ACHN (cell line): ENCODE measurements around the gene NRDE2.
A peak's percentile ranks its signal among the peaks of the same experiment; 100 is the strongest.

Source experiments
- DNase-seq: peaks from one replicate; pipeline ENCODE4 v3.0.0-alpha.2; 2015
- in situ Hi-C: cut with HindIII; loops from 2 replicates; pipeline ENCODE4 v1.10.0; 2017; ENCODE audit warnings: low sequenced_read_pairs, low pct_ligation_motif_present, low pct_unique_long_range_greater_than_20kb

The NRDE2 gene

DNA sequence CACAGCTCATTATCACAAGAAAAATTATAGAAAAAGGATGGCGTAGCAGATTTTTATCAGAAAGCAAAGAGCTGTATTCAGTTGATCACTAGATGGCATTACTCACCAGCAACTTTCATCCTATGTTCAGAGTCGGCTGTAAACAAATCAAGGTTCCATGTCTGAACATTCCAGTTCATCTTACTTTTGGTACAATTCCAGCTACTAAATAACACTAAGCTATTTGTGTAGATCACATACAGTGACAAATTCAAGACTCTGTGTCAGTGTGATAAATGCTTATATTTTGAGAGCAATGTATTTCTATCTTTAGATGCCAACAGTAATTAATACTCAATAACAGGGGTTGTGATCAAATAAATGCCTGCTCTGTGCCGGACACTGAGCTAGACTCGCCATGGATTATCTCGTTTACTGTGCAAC is 30.1 kb downstream of the NRDE2 start:
- peak; percentile 24 for DNase-seq
- in situ Hi-C loops: no loop called here

DNA sequence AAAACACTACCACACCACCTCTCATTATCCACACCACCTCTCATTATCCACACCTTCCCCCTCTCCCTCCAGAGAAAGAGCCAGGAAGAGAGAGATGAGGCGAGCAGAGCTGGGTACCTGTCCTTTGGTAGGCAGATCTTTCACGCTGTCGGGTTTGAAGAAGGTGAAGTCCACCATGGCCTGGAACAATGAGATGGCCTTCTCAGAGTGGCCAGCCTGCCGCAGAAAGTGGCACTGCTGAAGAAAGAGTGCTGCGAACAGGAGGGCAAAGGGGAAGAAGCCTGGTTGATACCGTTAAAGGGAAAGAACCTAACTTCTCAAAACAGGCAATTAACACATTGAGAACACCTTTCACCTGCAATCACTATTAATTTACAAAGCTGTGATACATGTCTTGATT is 30.6 kb downstream of the NRDE2 start:
- in situ Hi-C loops: no loop called here
- DNase-seq: no peak

DNA sequence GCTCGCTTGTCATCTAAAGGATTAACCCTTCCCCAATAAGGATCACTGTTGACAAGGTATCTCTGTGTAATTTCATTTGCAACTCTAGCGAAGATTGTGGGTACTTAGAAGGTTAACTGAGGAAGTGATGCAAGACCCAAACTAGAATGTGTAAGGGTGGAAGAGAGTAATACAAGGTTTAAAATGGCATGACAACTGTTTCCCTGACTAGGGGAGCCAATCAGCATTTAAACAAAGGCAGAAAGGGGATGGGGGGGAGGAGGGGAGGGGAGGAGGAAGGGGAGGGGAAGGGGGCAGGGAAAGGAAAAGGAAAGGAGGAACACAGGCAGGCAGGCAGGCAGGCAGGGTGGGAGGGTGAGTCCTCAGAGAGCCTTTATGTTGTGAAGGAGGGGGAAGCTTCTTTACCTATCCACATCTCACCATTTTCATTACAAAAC is 31.1 kb downstream of the NRDE2 start:
- in situ Hi-C loops: no loop called here
- DNase-seq: no peak

DNA sequence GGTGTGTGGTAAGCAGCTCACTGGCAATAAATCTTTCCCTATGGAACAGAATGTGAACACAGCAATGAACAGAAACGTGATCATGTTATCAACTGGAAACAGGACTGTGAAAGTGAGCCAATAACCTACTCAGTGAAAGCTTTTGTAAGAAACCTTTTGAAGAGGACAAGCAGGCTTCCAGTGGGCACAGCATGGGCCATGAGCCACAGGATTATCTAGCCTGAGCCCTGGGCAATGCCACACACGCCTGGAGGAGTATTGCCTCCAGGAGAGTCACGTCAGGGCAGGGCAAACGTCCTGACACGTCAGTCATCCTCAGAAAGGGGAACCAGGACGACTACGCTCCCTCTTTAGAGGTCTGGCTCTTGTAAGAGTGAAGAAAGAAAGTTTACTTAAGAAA is 32.3 kb downstream of the NRDE2 start:
- in situ Hi-C loops: no loop called here
- no peak for DNase-seq

DNA sequence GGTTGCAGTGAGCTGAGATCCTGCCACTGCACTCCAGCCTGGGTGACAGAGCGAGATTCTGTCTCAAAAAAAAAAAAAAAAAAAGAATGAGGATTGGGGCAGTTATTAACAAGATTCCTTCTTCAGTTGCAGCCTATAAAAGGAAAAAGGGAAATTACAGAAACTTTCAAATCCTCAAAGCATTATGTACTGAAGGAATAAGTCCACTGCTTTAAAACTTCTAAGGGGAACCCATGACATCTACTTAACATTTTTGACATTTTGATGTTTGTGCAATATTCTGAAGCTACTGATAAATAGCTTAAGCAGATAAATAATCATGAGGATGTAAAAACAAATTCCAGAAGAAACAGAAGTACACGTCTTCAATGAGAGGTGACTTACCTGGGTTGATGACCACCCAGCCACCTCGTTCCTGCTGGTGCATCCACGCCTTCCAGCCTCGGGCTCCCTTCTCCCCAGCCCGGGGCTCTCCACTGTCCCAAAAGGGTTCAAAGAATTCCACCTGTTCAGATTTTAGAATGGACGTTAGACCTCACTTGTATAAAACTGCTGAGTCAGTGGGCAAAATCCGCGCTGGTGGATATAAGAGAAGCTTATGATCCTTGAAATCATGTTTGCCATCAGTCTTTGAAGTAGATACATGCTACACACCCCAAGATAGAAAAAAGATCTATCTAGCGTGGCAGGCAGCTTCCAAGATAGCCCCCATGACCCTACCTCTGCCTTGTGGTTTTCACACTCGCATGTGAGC is 33.7 kb downstream of the NRDE2 start:
- in situ Hi-C loops: no loop called here
- DNase-seq: no peak

DNA sequence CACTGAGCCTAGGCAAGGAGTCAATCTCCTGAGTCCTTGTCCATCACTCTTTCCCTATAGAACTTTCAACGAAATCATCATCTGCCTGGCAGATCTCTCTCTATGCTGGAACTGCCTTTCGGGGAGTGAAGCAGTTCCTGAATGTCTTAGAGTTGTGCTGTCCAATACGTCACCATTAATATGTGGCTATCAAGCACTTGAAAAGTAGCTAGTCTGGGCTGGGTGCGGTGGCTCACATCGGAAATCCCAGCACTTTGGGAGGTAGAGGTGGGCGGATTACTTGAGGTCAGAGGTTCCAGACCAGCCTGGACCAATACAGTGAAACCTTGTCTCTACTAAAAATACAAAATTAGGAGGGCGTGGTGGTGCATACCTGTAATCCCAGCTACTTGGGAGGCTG is 35.1 kb downstream of the NRDE2 start:
- no peak for DNase-seq
- in situ Hi-C loops: no loop called here

DNA sequence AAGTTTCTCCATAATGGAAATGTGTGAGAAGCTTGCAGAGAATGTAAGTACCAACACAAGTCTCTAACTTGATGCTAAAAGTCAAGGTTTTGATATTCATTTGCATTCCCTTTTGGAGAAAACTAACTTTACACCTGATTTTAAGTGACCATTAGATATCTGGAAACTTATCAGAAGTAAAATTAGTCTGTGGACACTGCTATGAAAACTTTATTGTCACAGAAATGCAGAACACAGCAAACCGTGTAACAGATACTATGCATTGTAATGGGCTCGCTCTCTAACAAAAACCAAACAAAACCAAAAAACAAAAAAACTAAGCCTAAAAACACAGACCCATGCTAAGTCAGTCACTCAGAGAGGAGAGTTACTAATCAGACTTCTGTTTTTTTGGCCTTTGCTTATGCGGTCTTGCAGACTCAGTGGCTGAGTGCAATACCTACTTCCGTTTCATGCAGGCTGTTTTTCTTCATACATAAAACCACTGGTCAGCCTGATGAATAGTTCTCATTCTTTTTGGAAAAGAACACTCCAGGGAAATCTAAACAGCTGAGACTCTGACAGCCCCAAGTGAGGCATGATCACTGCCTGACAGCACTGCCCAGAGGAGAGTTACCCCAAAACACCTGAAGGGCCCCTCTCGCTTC is 35.7 kb downstream of the NRDE2 start:
- in situ Hi-C loops: no loop called here
- no peak for DNase-seq

DNA sequence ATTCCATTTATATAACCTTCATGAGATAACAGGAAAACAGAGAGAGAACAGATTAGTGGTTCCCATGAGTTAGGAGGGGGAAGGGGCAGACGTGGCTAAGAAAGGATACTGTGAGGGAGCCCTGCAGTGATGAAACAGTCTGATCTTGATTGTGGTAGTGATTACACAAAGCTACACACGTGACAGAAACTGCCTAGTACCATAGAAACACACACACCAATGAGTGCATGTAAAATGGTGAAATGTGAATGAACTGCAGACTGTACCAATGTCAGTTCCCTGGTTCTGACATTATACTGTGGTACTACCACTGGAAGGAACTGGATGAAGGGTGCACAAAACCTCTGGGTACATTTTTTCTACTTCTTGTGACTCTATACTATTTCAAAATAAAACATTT is 36.9 kb downstream of the NRDE2 start:
- in situ Hi-C loops: no loop called here
- no peak for DNase-seq

DNA sequence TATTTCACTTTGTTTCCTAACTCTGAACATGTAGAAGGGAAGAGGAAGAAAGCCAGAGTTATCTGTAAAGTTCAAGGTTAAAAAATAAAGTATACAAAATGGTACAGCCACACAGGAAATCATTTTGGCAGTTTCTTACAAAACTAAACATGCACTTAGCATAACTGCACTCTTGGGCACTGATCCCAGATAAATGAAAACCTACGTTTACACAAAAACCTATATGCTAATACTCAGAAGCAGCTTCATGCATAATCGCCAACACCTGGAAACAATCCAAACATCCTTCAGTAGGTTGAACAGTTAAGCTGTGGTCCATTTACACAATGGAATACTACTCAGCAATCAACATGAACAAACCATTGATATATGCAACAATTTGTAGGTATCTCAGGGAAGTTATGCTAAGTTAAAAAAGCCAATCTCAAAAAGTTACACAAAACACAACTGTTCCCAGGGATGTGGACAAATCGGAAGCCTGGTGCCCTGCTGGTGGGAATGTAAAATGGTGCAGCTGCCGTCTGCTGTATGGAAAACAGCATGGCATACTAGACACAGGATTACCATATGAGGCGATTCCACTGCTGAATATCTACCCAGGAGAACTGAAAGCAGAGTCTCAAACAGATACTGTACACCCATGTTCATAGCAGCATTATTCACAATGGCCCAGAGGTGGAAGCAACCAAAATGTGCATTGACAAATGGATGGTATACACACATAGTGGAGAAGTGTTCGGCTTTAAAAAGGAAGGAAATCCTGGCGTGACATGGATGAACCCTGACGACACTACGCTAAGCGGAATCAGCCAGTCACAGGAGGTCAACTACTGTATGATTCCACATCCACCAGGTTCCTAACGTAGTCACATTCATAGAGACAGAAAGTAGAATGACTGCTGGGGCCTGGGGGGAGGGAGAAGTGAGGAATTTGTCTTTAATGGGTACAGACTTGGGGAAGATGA is 37.7 kb downstream of the NRDE2 start:
- in situ Hi-C loops: no loop called here
- DNase-seq: no peak

DNA sequence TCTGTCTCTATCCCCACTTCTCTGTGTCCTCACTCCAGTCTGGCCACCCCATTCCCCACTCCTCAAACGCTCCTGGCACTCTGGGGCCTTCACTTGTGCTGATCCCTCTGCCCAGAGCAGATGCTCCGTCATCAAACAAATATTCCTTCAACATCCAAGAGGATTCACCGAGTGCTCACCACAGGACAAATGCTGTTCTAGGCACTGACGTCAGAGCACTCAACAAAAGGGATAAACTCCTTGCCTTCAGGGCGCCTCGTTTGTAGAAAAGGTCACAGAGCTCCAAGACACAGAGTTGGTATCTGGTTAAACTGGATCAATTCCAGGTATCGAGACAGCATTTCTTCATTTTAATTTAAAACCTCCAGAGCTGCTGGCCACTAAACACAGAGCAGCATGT is 40.0 kb downstream of the NRDE2 start:
- DNase-seq: no peak
- in situ Hi-C loops: no loop called here

DNA sequence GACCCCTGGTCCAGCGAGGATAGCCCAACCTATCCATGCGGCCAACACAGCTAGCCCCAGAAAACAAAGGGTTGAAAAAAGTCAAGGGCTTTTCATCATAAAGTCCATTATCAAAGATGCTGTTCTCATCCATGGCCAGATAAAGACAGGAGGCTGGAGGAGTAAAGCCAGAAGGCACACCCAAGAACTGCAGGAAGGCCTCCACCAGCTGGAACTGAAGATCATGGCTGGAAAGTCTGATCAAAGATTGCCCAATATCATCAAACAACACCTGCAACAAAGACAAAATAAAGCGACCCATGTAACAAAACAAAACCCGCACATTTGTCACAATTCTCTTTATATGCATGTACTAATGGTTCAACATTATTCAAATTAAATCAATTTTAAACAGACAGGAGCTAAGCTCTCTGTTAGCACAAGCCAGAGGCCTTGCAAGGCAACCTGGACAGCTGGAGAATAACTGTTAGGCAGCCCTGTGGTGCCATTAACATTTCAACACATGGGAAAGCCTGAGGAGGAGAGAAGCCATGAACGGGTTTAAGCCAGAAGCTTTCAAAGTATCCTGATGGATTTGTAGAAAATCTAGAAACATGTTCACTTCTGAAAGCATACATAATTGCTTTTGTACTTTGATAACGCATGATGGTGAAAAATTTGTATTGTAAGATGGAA is 41.3 kb downstream of the NRDE2 start:
- DNase-seq: no peak
- in situ Hi-C loops: no loop called here

DNA sequence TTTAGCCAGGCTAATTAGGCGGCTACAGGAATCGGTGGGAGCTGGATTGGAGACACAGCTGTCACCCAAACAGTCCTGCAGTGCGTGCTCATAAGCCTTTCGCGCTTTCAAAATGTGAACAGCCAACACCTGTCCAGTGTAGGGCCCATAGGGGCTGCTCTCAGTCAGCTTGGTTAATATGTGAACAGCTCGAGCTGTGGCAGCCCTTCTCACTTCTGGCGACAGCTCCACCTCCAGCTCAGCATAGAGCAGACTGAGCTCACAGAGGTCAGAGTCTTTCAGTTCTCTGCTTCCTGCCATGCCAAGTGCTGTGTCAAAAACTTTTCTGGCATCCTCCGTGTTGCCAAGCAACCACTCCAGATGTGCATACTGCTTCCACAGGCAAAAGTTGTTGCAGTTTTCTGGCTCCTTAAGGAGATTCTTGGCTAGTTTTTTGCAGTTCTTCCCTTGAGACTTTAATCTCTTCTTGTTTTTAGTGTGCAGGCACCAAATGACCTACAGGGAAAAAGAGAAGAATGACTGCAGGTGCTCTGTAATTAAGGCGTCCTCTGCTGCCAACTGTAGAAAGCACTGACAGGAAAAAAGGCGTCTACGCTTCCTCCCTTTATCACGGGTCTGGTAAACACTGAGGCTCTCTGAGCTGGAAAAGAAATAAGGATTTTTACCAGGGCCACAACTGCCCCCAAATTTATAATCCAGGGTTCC is 42.9 kb downstream of the NRDE2 start:
- in situ Hi-C loops: no loop called here
- DNase-seq: no peak

DNA sequence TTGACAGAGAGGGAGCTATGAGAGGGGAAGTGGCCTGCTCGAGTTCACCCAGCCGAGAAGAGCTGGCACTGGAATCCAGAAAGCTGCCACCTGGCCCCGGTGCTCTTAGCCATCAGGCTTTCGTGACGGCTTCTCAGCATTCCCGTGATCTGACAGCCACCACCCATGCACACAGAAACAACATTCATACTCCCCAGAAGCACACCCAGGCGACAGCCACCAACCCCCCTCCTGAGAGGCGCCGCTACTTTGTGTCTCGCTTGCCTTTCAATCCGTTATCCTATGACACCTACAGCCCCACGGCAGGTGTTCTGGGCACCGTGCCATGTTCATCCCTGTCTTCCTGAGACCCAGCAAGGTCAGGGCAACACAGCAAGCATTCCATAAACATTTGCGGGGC is 44.0 kb downstream of the NRDE2 start:
- in situ Hi-C loops: no loop called here
- DNase-seq: no peak

DNA sequence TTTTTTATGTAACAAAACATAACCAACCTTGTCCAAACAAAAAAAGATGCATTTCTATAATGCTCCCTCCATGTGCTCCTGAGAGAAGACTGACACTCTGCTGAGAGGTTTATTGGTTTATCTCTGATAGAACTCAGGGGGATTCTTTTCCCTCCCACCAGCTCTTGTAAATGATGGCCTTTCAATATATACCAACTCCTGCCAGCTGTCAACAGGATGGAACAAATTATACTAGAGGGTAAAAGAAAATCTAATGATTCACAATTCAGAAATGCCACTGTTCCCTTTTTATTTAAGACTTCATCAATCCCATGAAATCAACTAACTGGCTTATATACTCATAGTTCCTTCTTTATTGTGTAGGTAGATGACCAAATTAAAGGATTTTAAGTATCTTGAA is 50.0 kb downstream of the NRDE2 start:
- no peak for DNase-seq
- in situ Hi-C loops: no loop called here

DNA sequence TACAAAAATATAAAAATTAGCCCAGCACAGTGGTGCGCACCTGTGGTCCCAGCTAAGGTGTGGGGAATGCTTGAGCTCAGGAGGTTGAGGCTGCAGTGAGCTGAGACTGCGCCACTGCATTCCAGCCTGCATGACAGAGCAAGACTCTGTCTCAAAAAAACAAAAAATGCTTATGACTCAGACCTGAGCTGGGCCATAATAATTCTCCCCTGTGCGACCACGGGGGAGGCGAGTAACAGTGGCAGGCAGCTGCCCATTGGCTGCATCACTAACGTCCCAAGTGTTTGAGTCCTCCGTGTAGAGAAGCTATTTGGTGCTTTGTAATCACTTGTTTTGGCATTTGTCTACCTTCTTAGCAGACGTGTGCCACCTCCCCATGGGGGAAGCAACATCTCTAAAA is 50.5 kb downstream of the NRDE2 start:
- in situ Hi-C loops: no loop called here
- DNase-seq: peak; percentile 72

DNA sequence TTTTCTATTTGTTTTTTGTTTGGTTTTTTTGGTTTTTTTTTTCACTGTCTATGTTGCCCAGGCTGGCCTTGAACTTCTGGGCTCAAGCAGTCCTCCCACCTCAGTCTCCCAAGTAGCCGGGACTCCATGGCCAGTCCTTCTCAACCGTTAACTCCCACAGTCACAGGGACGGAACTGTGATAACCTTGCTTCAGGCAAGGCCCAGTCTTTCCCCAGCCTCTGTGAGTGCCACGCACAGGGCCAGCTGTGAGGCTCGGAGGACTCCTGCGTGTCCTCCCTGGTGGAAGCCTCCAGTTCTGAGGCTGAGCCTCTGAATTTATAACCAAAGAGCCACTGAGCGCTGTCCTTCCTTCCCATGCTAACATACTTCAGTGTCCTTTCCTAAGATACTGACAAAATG is 51.6 kb downstream of the NRDE2 start:
- in situ Hi-C loops: no loop called here
- DNase-seq: no peak

DNA sequence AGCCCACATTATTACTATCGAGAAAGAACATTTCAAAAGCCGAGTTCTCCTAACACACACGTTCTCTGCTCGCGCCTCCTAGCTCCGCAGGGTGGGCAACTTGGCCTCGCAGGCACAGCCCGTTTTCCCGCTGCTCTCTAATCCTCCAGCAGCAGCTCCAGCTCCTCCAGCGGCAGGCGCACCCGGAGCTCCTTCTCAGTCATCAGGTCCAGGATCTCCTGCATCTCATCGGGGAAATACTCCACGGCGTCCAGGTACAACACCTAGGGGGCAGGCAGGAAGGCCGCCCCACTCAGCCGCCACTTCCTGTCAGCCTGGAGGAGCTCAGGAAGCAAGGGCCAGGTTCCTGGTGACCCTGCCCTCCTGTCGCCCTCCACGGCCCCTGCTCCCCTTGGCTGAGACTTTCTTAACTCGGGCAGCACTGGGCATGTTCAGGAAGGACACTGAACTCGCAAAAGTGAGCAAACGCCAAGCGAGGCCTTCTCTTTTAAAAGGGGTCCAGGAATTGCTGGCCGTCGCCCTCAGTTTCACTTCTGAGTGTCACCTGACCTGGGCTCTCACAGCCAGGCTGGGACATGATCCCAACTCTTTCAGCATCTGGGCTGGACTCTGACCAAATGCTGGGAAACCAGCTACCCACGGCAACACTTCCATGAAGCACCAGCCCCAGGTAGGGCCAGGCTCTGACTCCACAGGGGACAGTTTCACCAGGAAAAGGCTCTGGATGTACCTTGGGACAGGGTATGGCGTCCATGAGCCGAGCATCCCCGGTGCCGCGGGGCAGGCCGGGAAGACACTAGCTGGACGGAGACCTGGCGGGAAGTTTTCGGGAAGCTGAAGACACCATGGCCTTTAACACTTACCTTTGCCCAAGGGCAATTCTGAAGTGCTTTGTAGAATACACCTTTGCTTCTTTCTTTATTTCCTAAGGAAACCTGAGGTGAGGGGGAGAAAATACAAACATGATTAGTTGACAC is 53.3 kb downstream of the NRDE2 start:
- in situ Hi-C loops: no loop called here

More for the DNA sequence above, 53.3 kb downstream of the NRDE2 start:
- DNase-seq: no peak
